HG02981 (cell line): ENCODE measurements around the gene NUDCD3.

Experiments used
- ATAC-seq: cut with Tn5 transposase; IDR thresholded peaks from one replicate; pipeline ENCODE4 v1.9.1; 2021; ENCODE audit warnings: mild to moderate bottlenecking, moderate library complexity; ENCODE audit not compliant: unreplicated experiment

Gene NUDCD3

GRCh38 chr7:44482502-44483485, 7.7 kb downstream of the NUDCD3 start:
- no peak for ATAC-seq

DNA sequence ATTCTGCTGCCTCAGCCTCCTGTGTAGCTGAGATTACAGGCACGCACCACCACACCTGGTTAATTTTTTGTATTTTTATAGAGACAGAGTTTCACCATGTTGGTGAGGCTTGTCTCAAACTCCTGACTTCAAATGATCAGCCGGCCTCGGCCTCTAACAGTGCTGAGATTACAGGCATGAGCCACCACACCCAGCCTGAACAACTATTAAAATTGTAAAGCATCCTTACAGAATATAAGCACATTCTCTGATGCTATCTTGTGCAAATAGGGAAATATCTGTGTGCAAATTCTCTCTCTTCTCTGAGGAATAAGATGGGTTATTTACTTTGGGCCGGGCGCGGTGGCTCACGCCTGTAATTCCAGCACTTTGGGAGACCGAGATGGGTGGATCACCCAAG, 12.5 kb downstream of the NUDCD3 start:
- no peak for ATAC-seq

- peak; percentile 86 for ATAC-seq
Observed at GRCh38 chr7:44477063-44477830, 13.2 kb downstream of the NUDCD3 start.

DNA sequence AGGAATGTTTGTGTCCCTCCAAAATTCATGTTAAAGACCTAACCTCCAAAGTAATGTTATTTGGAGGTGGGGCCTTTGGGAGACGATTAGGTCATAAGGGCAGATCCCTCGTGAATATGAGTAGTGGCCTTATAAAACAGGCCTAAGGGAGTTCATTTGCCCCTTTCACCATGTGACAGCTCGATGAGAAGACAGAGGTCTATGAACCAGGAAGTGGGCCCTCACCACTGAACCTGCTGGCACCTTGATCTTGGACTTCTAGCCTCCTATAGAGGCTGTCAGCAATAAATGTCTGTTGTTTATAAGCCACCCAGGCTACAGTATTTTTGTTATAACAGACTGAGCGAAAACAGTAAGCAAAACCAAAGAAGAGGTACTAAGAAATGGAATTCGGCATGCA, 14.1 kb downstream of the NUDCD3 start:
- no peak for ATAC-seq

GRCh38 chr7:44473295-44473694, 17.2 kb downstream of the NUDCD3 start:
- no peak for ATAC-seq

DNA sequence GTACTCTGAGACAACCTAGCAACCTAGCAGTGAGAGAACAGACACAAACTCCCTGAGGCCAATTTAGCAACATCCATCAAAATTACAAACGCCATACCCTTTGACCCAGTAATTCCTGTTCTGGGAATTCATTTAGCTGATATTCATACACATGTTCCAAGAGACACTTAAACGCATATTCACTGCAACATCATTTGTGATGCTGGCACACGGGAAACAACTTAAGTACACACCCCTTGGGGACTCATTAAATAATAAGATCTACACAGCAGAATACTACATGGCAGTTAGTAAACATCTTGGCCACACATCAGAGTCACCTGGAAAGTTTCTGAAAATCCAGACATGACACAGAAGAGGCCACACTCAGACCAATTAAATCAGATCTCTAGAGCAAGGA, 17.6 kb downstream of the NUDCD3 start:
- ATAC-seq = no peak

- no peak for ATAC-seq
Observed at GRCh38 chr7:44471850-44472249, 18.6 kb downstream of the NUDCD3 start.

- ATAC-seq = no peak
Observed at GRCh38 chr7:44471436-44471835, 19.0 kb downstream of the NUDCD3 start.

DNA sequence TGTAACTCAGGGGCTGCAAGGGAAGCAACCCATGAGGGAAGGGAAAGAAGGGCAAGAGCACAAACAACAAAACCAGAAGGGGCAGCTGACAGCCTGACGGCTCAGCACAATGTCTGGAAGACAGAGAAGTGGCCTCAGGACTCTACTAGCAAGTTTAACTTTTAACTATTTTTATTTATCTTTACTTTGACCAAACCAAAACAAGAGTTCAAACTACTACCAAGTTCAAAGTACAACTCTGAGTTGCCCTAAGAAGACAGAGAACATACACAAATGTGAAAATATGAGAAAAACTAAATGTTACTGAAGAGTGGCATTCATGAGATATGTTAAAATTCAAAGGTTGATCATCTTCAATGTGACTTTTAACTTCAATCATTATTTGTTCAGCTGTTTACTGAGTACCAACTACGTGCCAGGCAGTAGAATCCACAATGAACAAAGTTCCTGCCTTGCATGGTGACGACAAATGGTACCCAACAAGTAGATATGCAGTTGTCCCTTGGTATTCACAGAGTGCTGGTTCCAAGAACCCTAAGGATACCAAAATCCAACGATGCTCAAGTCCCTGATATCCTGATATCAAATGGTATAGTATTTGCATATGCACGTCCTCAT, 19.7 kb downstream of the NUDCD3 start:
- ATAC-seq = no peak

GRCh38 chr7:44470135-44470479, 20.4 kb downstream of the NUDCD3 start:
- no peak for ATAC-seq

DNA sequence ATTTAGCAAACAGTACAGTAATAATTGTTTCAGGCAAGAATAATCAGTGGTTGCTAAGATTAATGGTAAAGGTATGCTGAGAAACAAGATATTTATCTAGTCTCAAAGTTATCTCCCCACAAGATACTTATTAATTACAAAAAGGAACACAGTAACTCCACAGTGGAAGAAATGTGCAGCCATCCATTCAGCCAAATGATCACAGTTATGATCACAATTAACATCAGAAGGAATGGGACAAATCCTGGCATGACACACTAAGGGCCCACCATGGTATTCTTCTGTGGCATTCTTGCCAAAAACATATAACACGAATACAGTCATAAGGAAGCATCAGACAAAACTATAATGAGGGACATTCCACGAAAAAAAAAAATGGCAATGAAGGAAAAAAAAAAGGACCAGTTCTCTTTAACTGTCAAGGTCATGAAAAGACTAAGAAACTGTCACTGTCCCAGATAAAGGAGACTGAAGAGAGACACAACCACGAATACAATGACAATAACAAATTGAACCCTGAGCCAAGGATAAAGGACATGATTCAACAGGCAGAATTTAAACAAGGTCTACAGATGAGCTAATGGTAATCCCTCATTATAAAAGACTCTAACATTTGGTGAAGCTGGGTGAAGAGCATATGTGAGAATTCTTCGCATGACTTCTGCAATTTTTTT, 20.9 kb downstream of the NUDCD3 start:
- no peak for ATAC-seq

DNA sequence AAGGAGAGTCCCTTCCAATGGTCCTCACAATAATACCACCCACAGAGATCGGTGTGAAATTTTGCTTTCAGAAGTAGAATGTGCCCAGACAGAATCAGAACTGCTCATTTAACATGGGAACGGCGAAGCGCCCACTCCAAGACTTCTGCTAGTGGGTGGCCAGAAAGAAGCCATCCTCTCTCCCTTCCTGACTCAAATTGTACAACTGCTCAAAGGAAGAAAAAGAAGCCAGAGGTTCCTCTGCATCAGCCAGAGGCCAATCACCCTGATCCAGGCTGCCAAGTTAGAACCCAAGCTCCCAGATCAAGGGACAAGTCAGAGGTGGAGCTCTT, 23.3 kb downstream of the NUDCD3 start:
- ATAC-seq = no peak

GRCh38 chr7:44466300-44467216, 23.9 kb downstream of the NUDCD3 start:
- no peak for ATAC-seq

DNA sequence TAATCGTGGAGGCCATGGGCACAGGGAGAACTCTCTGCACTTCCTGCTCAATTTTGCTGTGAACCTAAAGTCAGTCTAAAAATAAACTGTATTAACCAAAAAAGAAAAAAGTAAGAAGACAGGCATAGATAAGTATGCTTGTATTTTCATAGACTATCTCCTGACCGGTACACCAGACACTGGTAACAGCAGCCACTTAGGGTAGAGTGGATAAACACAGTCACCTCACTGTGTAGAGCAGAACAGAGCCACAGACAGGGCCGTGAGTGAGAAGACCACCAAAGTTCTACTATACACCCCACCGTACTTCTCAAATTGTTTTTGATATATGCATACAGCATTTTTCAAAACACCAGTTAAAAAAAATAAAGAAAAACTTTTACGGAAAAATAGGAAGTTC, 25.0 kb downstream of the NUDCD3 start:
- no peak for ATAC-seq

GRCh38 chr7:44463169-44463808, 27.2 kb downstream of the NUDCD3 start:
- no peak for ATAC-seq

- no peak for ATAC-seq
Observed at GRCh38 chr7:44461387-44461786, 29.1 kb downstream of the NUDCD3 start.

DNA sequence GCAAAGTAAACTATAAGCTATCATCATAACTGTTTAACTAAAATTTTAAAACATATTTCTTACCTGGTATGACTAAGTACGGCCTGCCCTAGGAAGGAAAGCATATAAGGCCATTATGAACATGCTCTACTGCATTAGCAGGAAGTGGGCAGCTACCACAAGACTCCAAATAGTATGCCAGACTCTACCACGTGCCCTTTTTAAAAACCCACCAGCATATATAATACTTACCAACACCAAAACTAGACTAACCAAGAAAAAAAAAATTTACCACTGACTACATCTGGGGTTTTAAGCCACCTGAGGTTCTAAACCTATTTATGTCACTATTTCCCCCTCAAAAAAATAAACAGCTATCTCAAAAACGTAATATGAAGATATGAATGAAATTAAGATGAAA, 30.1 kb downstream of the NUDCD3 start:
- peak; percentile 98 for ATAC-seq

- no peak for ATAC-seq
Observed at GRCh38 chr7:44455155-44455554, 35.3 kb downstream of the NUDCD3 start.

- ATAC-seq = no peak
Observed at GRCh38 chr7:44454348-44454747, 36.1 kb downstream of the NUDCD3 start.

- ATAC-seq = no peak
Observed at GRCh38 chr7:44451123-44451522, 39.3 kb downstream of the NUDCD3 start.
